ENCODE results near the gene TRMT11.
"Not testable (repeated sequence)": the region's sequence is repeated elsewhere in the genome, so short reads cannot be mapped to it uniquely, and the experiment has no call there.

The TRMT11 gene

DNA sequence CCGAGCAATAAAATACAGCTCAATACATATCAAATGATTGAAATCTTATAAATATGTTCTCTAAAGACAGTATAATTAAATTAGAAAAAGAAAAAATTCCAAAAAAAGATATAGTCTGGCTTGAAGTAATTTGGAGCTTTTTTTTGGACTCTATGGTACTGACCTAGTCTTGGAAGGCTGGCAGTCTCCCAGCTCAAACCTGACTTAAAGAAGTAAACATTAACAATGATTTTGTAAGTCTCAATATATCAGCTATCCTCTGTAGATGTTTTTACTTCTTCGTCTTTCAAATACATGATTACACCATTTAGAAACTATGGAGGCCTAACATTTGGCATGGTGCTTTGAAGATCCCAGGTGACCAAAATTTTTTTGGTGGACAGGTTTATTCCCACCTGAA lies 15.6 kb upstream of the TRMT11 start:
- H3K4me3 ChIP-seq (ENCODE audit: low read length in 2 of 2) = no peak overlapping the region
- no peak overlapping the region for H4K8ac ChIP-seq (ENCODE audit: low read depth, low read length)
- no peak overlapping the region for H3K4me2 ChIP-seq (ENCODE audit: insufficient read depth, low read length, poor library complexity, severe bottlenecking)
- no peak overlapping the region for H2BK12ac ChIP-seq (ENCODE audit: low read length)
- H3K36me3 ChIP-seq (replicated peaks in 1 of 2; ENCODE audit: control insufficient read depth in 2 of 2, insufficient read depth in 2 of 2, low read length in 2 of 2) = peaks cover 0 to 35% of the 10 kb centered on the region in 2 donors
- no peak overlapping the region for H3K9ac ChIP-seq (ENCODE audit: low read depth, low read length, poor library complexity)
- H3K4me1 ChIP-seq (ENCODE audit: control insufficient read depth in 2 of 2, insufficient read depth in 1 of 2, low read depth in 1 of 2, low read length in 2 of 2) = no peaks in the 10 kb centered on the region
- H2BK5ac ChIP-seq (ENCODE audit: low read length) = no peak overlapping the region
- H3K14ac ChIP-seq (ENCODE audit: low read length) = no peak overlapping the region
- peaks cover 1% of the 10 kb centered on the region for H3K79me1 ChIP-seq (ENCODE audit: low read depth, low read length)
- H3K4ac ChIP-seq (ENCODE audit: low read length) = no peak overlapping the region
- H2BK120ac ChIP-seq (ENCODE audit: low read depth, low read length) = no peak overlapping the region
- no CpG with 5 or more reads among the region's 2 CpGs for WGBS, 2 donors (ENCODE audit: extremely low coverage in 2 of 2, insufficient read length in 2 of 2, insufficient replicate concordance in 1 of 2)
- H4K91ac ChIP-seq (ENCODE audit: low read depth, low read length, poor library complexity) = no peak overlapping the region
- H3K18ac ChIP-seq (ENCODE audit: low read length) = no peak overlapping the region
- H3K27ac ChIP-seq (replicated peaks; ENCODE audit: low read length) = no peak overlapping the region
- no peak overlapping the region for H2AK5ac ChIP-seq (ENCODE audit: low read depth, low read length)
- H3K9me3 ChIP-seq (replicated peaks in 1 of 2; ENCODE audit: control insufficient read depth in 2 of 2, insufficient read depth in 1 of 2, low read depth in 1 of 2, low read length in 2 of 2) = no peaks in the 10 kb centered on the region
- no peak overlapping the region for H3K23ac ChIP-seq (ENCODE audit: low read depth, low read length, poor library complexity)
- DNase-seq (ENCODE audit: low spot score) = no peak
- H3K27me3 ChIP-seq (ENCODE audit: control insufficient read depth in 3 of 3, insufficient read depth in 3 of 3, low read depth in 1 of 3, low read length in 3 of 3) = no peaks in the 10 kb centered on the region
- no peak overlapping the region for H2BK15ac ChIP-seq (ENCODE audit: low read length)
- H2AFZ ChIP-seq (ENCODE audit: low read length) = no peak overlapping the region

DNA sequence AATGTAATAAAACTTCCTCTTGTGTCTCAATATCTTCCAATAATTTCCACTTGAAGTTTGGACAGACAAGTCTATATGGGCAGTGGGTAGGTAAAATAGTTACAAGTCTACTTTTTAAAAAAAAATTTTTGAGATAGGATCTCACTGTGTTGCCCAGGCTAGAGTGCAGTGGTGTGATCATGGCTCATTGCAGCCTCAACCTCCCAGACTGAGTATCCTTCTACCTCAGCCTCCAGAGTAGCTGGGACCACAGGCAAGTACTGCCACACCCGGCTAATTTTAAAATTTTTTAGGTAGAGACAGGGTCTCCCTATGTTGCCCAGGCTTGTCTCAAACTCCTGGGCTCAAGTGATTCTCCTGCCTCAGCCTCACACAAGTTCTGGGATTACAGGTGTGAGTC lies 13.9 kb upstream of the TRMT11 start:
- not testable (repeated sequence) for H4K8ac ChIP-seq (ENCODE audit: low read depth, low read length)

DNA sequence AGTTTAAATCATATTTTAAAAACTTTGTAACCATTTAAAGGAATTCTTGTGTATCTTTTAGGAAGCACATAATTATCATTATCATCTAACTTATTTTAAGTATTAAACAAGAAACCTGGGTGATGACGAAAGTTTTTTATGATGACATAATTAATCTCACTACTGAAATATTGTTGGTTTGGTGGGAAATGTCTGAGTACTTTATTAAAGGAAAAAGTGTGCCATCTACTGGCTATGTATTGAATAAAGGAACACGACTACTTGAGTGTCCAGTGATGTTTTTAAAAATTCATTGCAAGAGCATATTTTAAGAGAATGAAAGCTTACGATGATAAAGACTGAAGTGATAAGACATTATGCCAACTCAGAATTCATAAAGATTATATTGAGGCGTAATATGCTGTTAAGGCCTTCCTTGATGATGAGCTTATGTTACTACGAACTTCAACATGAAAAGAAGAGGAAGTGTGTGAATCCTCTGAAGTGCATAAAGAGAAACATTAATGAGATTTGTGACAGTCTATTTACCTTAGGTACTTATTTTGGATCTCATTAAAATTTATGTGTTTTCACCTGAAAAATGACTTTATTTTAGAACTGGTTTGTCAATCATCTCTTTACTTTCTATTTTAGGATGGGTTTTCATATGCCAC lies 12.0 kb upstream of the TRMT11 start:
- Histone ChIP-seq H2BK12ac (ENCODE audit: low read length) (no peak overlapping the region), H2BK5ac (ENCODE audit: low read length) (no peak overlapping the region), H4K8ac (ENCODE audit: low read depth, low read length) (no peak overlapping the region), H3K9me3 (replicated peaks in 1 of 2; ENCODE audit: control insufficient read depth in 2 of 2, insufficient read depth in 1 of 2, low read depth in 1 of 2, low read length in 2 of 2) (no peaks in the 10 kb centered on the region), H3K4me1 (ENCODE audit: control insufficient read depth in 2 of 2, insufficient read depth in 1 of 2, low read depth in 1 of 2, low read length in 2 of 2) (no peaks in the 10 kb centered on the region), H3K4ac (ENCODE audit: low read length) (no peak overlapping the region), H3K36me3 (replicated peaks in 1 of 2; ENCODE audit: control insufficient read depth in 2 of 2, insufficient read depth in 2 of 2, low read length in 2 of 2) (peaks cover 0 to 16% of the 10 kb centered on the region in 2 donors), H2AFZ (ENCODE audit: low read length) (no peak overlapping the region), H2BK120ac (ENCODE audit: low read depth, low read length) (no peak overlapping the region), H3K27me3 (ENCODE audit: control insufficient read depth in 3 of 3, insufficient read depth in 3 of 3, low read depth in 1 of 3, low read length in 3 of 3) (no peaks in the 10 kb centered on the region), H4K91ac (ENCODE audit: low read depth, low read length, poor library complexity) (no peak overlapping the region), H3K4me3 (ENCODE audit: low read length in 2 of 2) (no peak overlapping the region), H3K18ac (ENCODE audit: low read length) (no peak overlapping the region), H3K27ac (replicated peaks; ENCODE audit: low read length) (no peak overlapping the region), H3K4me2 (ENCODE audit: insufficient read depth, low read length, poor library complexity, severe bottlenecking) (no peak overlapping the region), H3K14ac (ENCODE audit: low read length) (no peak overlapping the region), H2AK5ac (ENCODE audit: low read depth, low read length) (no peak overlapping the region), H3K79me1 (ENCODE audit: low read depth, low read length) (peaks cover 1% of the 10 kb centered on the region), H3K23ac (ENCODE audit: low read depth, low read length, poor library complexity) (no peak overlapping the region), H2BK15ac (ENCODE audit: low read length) (no peak overlapping the region), H3K9ac (ENCODE audit: low read depth, low read length, poor library complexity) (no peak overlapping the region)
- no peak for DNase-seq (ENCODE audit: low spot score)
- no CpG with 5 or more reads among the region's 5 CpGs for WGBS, 2 donors (ENCODE audit: extremely low coverage in 2 of 2, insufficient read length in 2 of 2, insufficient replicate concordance in 1 of 2)

More for the DNA sequence above, 13.9 kb upstream of the TRMT11 start:
- peaks cover 0 to 30% of the 10 kb centered on the region in 2 donors for H3K36me3 ChIP-seq (replicated peaks in 1 of 2; ENCODE audit: control insufficient read depth in 2 of 2, insufficient read depth in 2 of 2, low read length in 2 of 2)
- H3K14ac ChIP-seq (ENCODE audit: low read length); H3K9ac ChIP-seq (ENCODE audit: low read depth, low read length, poor library complexity); H2AK5ac ChIP-seq (ENCODE audit: low read depth, low read length); DNase-seq (ENCODE audit: low spot score); H3K9me3 ChIP-seq (replicated peaks in 1 of 2; ENCODE audit: control insufficient read depth in 2 of 2, insufficient read depth in 1 of 2, low read depth in 1 of 2, low read length in 2 of 2); H3K18ac ChIP-seq (ENCODE audit: low read length); H3K4ac ChIP-seq (ENCODE audit: low read length); H2BK120ac ChIP-seq (ENCODE audit: low read depth, low read length); H2BK15ac ChIP-seq (ENCODE audit: low read length); H3K27me3 ChIP-seq (ENCODE audit: control insufficient read depth in 3 of 3, insufficient read depth in 3 of 3, low read depth in 1 of 3, low read length in 3 of 3); H3K4me1 ChIP-seq (ENCODE audit: control insufficient read depth in 2 of 2, insufficient read depth in 1 of 2, low read depth in 1 of 2, low read length in 2 of 2); H2AFZ ChIP-seq (ENCODE audit: low read length); H3K4me2 ChIP-seq (ENCODE audit: insufficient read depth, low read length, poor library complexity, severe bottlenecking); H3K23ac ChIP-seq (ENCODE audit: low read depth, low read length, poor library complexity); H2BK12ac ChIP-seq (ENCODE audit: low read length); H3K4me3 ChIP-seq (ENCODE audit: low read length in 2 of 2); H3K27ac ChIP-seq (replicated peaks; ENCODE audit: low read length); H4K91ac ChIP-seq (ENCODE audit: low read depth, low read length, poor library complexity); H3K79me1 ChIP-seq (ENCODE audit: low read depth, low read length); H2BK5ac ChIP-seq (ENCODE audit: low read length): not testable (repeated sequence)
- WGBS, 2 donors (ENCODE audit: extremely low coverage in 2 of 2, insufficient read length in 2 of 2, insufficient replicate concordance in 1 of 2) = no CpG with 5 or more reads among the region's 1 CpG

DNA sequence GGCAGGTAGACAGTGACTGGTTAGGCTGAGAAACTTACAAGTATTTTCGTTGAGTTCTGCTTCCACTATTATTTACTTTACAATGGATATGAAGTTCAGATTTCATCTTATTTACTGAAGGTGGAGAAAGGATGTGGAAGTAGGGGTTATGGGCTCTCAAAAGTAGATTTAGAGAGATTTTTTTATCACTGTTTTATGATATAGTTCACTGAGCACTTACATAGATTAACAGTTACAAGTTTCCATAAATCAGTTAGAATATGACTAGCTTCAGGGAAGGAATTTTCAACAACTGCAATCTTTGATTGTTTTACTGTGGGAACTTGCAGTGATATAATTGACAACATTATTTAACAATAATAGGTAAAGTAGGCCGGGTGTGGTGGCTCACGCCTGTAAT lies 7.2 kb upstream of the TRMT11 start:
- Histone ChIP-seq H3K4me1 (ENCODE audit: control insufficient read depth in 2 of 2, insufficient read depth in 1 of 2, low read depth in 1 of 2, low read length in 2 of 2) (no peaks in the 10 kb centered on the region), H3K27ac (replicated peaks; ENCODE audit: low read length) (no peak overlapping the region), H3K4me2 (ENCODE audit: insufficient read depth, low read length, poor library complexity, severe bottlenecking) (no peak overlapping the region), H4K8ac (ENCODE audit: low read depth, low read length) (no peak overlapping the region), H3K23ac (ENCODE audit: low read depth, low read length, poor library complexity) (no peak overlapping the region), H2BK120ac (ENCODE audit: low read depth, low read length) (no peak overlapping the region), H3K4me3 (ENCODE audit: low read length in 2 of 2) (no peak overlapping the region), H3K27me3 (ENCODE audit: control insufficient read depth in 3 of 3, insufficient read depth in 3 of 3, low read depth in 1 of 3, low read length in 3 of 3) (no peaks in the 10 kb centered on the region), H3K36me3 (replicated peaks in 1 of 2; ENCODE audit: control insufficient read depth in 2 of 2, insufficient read depth in 2 of 2, low read length in 2 of 2) (peaks cover 0 to 9% of the 10 kb centered on the region in 2 donors), H3K18ac (ENCODE audit: low read length) (no peak overlapping the region), H4K91ac (ENCODE audit: low read depth, low read length, poor library complexity) (no peak overlapping the region), H2BK5ac (ENCODE audit: low read length) (no peak overlapping the region), H3K14ac (ENCODE audit: low read length) (no peak overlapping the region), H2AK5ac (ENCODE audit: low read depth, low read length) (no peak overlapping the region), H3K4ac (ENCODE audit: low read length) (no peak overlapping the region), H3K9ac (ENCODE audit: low read depth, low read length, poor library complexity) (no peak overlapping the region), H2AFZ (ENCODE audit: low read length) (no peak overlapping the region), H3K9me3 (replicated peaks in 1 of 2; ENCODE audit: control insufficient read depth in 2 of 2, insufficient read depth in 1 of 2, low read depth in 1 of 2, low read length in 2 of 2) (no peaks in the 10 kb centered on the region), H2BK12ac (ENCODE audit: low read length) (no peak overlapping the region), H2BK15ac (ENCODE audit: low read length) (no peak overlapping the region), H3K79me1 (ENCODE audit: low read depth, low read length) (no peaks in the 10 kb centered on the region)
- DNase-seq (ENCODE audit: low spot score) = no peak
- no CpG with 5 or more reads among the region's 3 CpGs for WGBS, 2 donors (ENCODE audit: extremely low coverage in 2 of 2, insufficient read length in 2 of 2, insufficient replicate concordance in 1 of 2)

Measured in neuronal stem cell (in vitro differentiated cells).